NB4 (cell line): ENCODE results near the gene ITPK1.

Source experiments
- CTCF ChIP-seq: IDR thresholded peaks from one replicate; pipeline ENCODE4 v1.5.1; 2012; ENCODE audit warnings: low read depth, low read length
- POLR2A ChIP-seq: IDR thresholded peaks from 2 replicates; pipeline ENCODE4 v1.6.1; 2011; ENCODE audit warnings: mild to moderate bottlenecking; ENCODE audit not compliant: insufficient read length; ENCODE audit errors: extremely low read depth

GRCh38 chr14:93114068-93114710, 1.5 kb downstream of the ITPK1 start:
- no peak for TF ChIP-seq POLR2A
- no peak for TF ChIP-seq CTCF
